ENCODE data around the gene GAB2.

GAB2 gene

GRCh38 chr11:78459738-78460137 is 42.1 kb upstream of the GAB2 start:
- Histone ChIP-seq H3K9ac (no peak overlapping the region), H3K79me2 (no peaks in the 10 kb centered on the region), H3K27ac (no peak overlapping the region), H3K4me1 (no peaks in the 10 kb centered on the region), H3K4me2 (ENCODE audit: low read length) (no peak overlapping the region), H2AFZ (no peak overlapping the region), H3K9me3 (ENCODE audit: control insufficient read depth, low read length) (no peaks in the 10 kb centered on the region), H3K36me3 (ENCODE audit: control insufficient read depth, insufficient read depth, low read length) (no peaks in the 10 kb centered on the region), H3K4me3 (ENCODE audit: low read depth, low read length) (no peak overlapping the region), H3K27me3 (ENCODE audit: control insufficient read depth, insufficient read depth, low read length) (no peaks in the 10 kb centered on the region)
- no peak for TF ChIP-seq CTCF (IDR thresholded peaks at IDR 0.05)

GRCh38 chr11:78457448-78457847 is 39.8 kb upstream of the GAB2 start:
- no peak overlapping the region for H3K4me2 ChIP-seq (ENCODE audit: low read length)
- no peaks in the 10 kb centered on the region for H3K36me3 ChIP-seq (ENCODE audit: control insufficient read depth, insufficient read depth, low read length)
- no peaks in the 10 kb centered on the region for H3K27me3 ChIP-seq (ENCODE audit: control insufficient read depth, insufficient read depth, low read length)
- no peak overlapping the region for H3K4me3 ChIP-seq (ENCODE audit: low read depth, low read length)
- H2AFZ ChIP-seq, result no peak overlapping the region
- H3K9me3 ChIP-seq (ENCODE audit: control insufficient read depth, low read length), result no peaks in the 10 kb centered on the region
- H3K9ac ChIP-seq, result no peak overlapping the region
- TF ChIP-seq CTCF (IDR thresholded peaks at IDR 0.05), result no peak
- H3K79me2 ChIP-seq, result no peaks in the 10 kb centered on the region
- H3K27ac ChIP-seq, result no peak overlapping the region
- H3K4me1 ChIP-seq, result no peaks in the 10 kb centered on the region

- Histone ChIP-seq H3K27ac (no peak overlapping the region), H3K9me3 (ENCODE audit: control insufficient read depth, low read length) (no peaks in the 10 kb centered on the region), H3K79me2 (no peaks in the 10 kb centered on the region), H3K27me3 (ENCODE audit: control insufficient read depth, insufficient read depth, low read length) (no peaks in the 10 kb centered on the region), H3K9ac (no peak overlapping the region), H3K36me3 (ENCODE audit: control insufficient read depth, insufficient read depth, low read length) (no peaks in the 10 kb centered on the region), H2AFZ (no peak overlapping the region), H3K4me1 (no peaks in the 10 kb centered on the region), H3K4me2 (ENCODE audit: low read length) (no peak overlapping the region), H3K4me3 (ENCODE audit: low read depth, low read length) (no peak overlapping the region)
- no peak for TF ChIP-seq CTCF (IDR thresholded peaks at IDR 0.05)
These were observed 35.7 kb upstream of the GAB2 start for GRCh38 chr11:78453140-78453935.

- no peak overlapping the region for H3K4me2 ChIP-seq (ENCODE audit: low read length)
- H2AFZ ChIP-seq, result no peak overlapping the region
- no peaks in the 10 kb centered on the region for H3K27me3 ChIP-seq (ENCODE audit: control insufficient read depth, insufficient read depth, low read length)
- H3K4me3 ChIP-seq (ENCODE audit: low read depth, low read length), result no peak overlapping the region
- no peak overlapping the region for H3K9ac ChIP-seq
- H3K36me3 ChIP-seq (ENCODE audit: control insufficient read depth, insufficient read depth, low read length), result no peaks in the 10 kb centered on the region
- H3K9me3 ChIP-seq (ENCODE audit: control insufficient read depth, low read length), result no peaks in the 10 kb centered on the region
- H3K79me2 ChIP-seq, result no peaks in the 10 kb centered on the region
- no peaks in the 10 kb centered on the region for H3K4me1 ChIP-seq
- TF ChIP-seq CTCF (IDR thresholded peaks at IDR 0.05), result no peak
- H3K27ac ChIP-seq, result no peak overlapping the region
These were observed 33.9 kb upstream of the GAB2 start for GRCh38 chr11:78451371-78452150.
